ENCODE data around the gene NMNAT2. TPM values are rescaled to one million over a fixed set of nuclear protein-coding genes. Genes with fewer than 3 reads are reported as not detected.

NMNAT2 gene
- total RNA-seq, 1 experiment from 2014 or later, result 11.4 TPM

GRCh38 chr1:183323849-183324683, 94.1 kb downstream of the NMNAT2 start:
- peaks cover 14% of the 10 kb centered on the region for H3K4me1 ChIP-seq (ENCODE audit: insufficient read depth, low read length)
- no peak overlapping the region for H3K4ac ChIP-seq (ENCODE audit: low read depth, low read length)
- DNase-seq, result no peak
- H3K27me3 Mint-ChIP-seq (ENCODE audit: low read depth), result no peaks in the 10 kb centered on the region
- H3K23me2 ChIP-seq (ENCODE audit: insufficient read length, low read depth, low read length, poor library complexity, severe bottlenecking), result no peaks in the 10 kb centered on the region
- no peak overlapping the region for H2BK20ac ChIP-seq (ENCODE audit: low read depth, low read length, poor library complexity, severe bottlenecking)
- H3K79me2 ChIP-seq (ENCODE audit: insufficient read depth, low read length), result no peaks in the 10 kb centered on the region
- no peak overlapping the region for H2BK15ac ChIP-seq (ENCODE audit: low read depth, low read length)
- H3T11ph ChIP-seq (ENCODE audit: low read length), result no peak overlapping the region
- H4K91ac ChIP-seq (ENCODE audit: insufficient read length, low read depth, low read length), result no peak overlapping the region
- no peak overlapping the region for H2BK5ac ChIP-seq (ENCODE audit: insufficient read length, low read length)
- H3K14ac ChIP-seq (ENCODE audit: insufficient read depth, low read length), result no peak overlapping the region
- no peak overlapping the region for H3K4me3 Mint-ChIP-seq
- H3K4me1 Mint-ChIP-seq, result peaks cover 45% of the 10 kb centered on the region in 2 experiments
- H2AK5ac ChIP-seq (ENCODE audit: insufficient read length, low read length), result no peak overlapping the region
- H3K27me3 ChIP-seq (ENCODE audit: insufficient read depth, low read length), result no peaks in the 10 kb centered on the region
- TF ChIP-seq, protein P1, sequence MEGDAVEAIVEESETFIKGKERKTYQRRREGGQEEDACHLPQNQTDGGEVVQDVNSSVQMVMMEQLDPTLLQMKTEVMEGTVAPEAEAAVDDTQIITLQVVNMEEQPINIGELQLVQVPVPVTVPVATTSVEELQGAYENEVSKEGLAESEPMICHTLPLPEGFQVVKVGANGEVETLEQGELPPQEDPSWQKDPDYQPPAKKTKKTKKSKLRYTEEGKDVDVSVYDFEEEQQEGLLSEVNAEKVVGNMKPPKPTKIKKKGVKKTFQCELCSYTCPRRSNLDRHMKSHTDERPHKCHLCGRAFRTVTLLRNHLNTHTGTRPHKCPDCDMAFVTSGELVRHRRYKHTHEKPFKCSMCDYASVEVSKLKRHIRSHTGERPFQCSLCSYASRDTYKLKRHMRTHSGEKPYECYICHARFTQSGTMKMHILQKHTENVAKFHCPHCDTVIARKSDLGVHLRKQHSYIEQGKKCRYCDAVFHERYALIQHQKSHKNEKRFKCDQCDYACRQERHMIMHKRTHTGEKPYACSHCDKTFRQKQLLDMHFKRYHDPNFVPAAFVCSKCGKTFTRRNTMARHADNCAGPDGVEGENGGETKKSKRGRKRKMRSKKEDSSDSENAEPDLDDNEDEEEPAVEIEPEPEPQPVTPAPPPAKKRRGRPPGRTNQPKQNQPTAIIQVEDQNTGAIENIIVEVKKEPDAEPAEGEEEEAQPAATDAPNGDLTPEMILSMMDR (conservative IDR thresholded peaks at IDR 0.05), result no peak
- H3K27ac Mint-ChIP-seq, result peak overlapping the region; percentile 1 to 69 (median 9); a peak in 3 of 7 replicates
- no peak overlapping the region for H3K23ac ChIP-seq (ENCODE audit: insufficient read length, low read depth, low read length)
- H4K5ac ChIP-seq (ENCODE audit: insufficient read length, low read depth, low read length), result no peak overlapping the region
- no peak overlapping the region for H3K18ac ChIP-seq (ENCODE audit: insufficient read length, low read depth, low read length)
- H3K9me3 Mint-ChIP-seq, result peaks cover 4 to 9% of the 10 kb centered on the region in 2 experiments; a peak in 4 of 5 replicates
- H3K9ac ChIP-seq (ENCODE audit: extremely low read depth, insufficient read length, low read length), result no peak overlapping the region
- no peaks in the 10 kb centered on the region for H4K20me1 ChIP-seq (ENCODE audit: control insufficient read depth, insufficient read depth, insufficient read length)
- no peaks in the 10 kb centered on the region for H3K79me1 ChIP-seq (ENCODE audit: insufficient read depth, low read depth, low read length, poor library complexity, severe bottlenecking)
- H3K4me2 ChIP-seq (ENCODE audit: insufficient read depth, insufficient read length, low read length), result no peak overlapping the region
- no peak overlapping the region for H3K27ac ChIP-seq (ENCODE audit: insufficient read length, low read depth, low read length)
- H3K36me3 Mint-ChIP-seq (ENCODE audit: insufficient read depth in 1 of 3, low read depth in 3 of 3), result peaks cover 0 to 10% (median 2%) of the 10 kb centered on the region in 3 experiments; a peak in 3 of 7 replicates
- no peak overlapping the region for H3K56ac ChIP-seq (ENCODE audit: insufficient read length, low read depth, low read length)
- H3K9me3 ChIP-seq (ENCODE audit: control insufficient read depth, low read depth, low read length), result no peaks in the 10 kb centered on the region
- H2BK120ac ChIP-seq (ENCODE audit: low read depth, low read length, poor library complexity, severe bottlenecking), result no peak overlapping the region
- no peak overlapping the region for H4K8ac ChIP-seq (replicated peaks; ENCODE audit: insufficient read length, low read depth, low read length)
- WGBS (ENCODE audit: extremely low coverage, insufficient read length, low lambda C conversion rate), result no CpG with 5 or more reads among the region's 7 CpGs
- no peak overlapping the region for H2BK12ac ChIP-seq (ENCODE audit: insufficient read length, low read depth, low read length)
- H2AFZ ChIP-seq (ENCODE audit: low read length), result no peak overlapping the region
